Activated CD4-positive, alpha-beta T cell treated with anti-CD3 and anti-CD28 coated beads, Interleukin-2, amount 50 U/mL, for 4 hours (primary cell): ENCODE data around the gene MGMT.

ENCODE experiments used
- DNase-seq, 2 experiments: peaks; one replicate each; pipeline ENCODE4 v3.0.0-alpha.2; 2020

MGMT gene

GRCh38 chr10:129629911-129630310, 162.9 kb downstream of the MGMT start:
- DNase-seq, result no peak

- no peak for DNase-seq
Observed at GRCh38 chr10:129631006-129631405, 164.0 kb downstream of the MGMT start.

- no peak for DNase-seq
Observed at GRCh38 chr10:129631870-129632623, 165.0 kb downstream of the MGMT start.

GRCh38 chr10:129637010-129637409, 170.0 kb downstream of the MGMT start:
- DNase-seq, result no peak

- DNase-seq, result no peak
Observed at GRCh38 chr10:129637846-129638245, 170.8 kb downstream of the MGMT start.

GRCh38 chr10:129641351-129641750, 174.3 kb downstream of the MGMT start:
- DNase-seq, result no peak

GRCh38 chr10:129641982-129642381, 174.9 kb downstream of the MGMT start:
- no peak for DNase-seq

GRCh38 chr10:129642427-129642826, 175.4 kb downstream of the MGMT start:
- no peak for DNase-seq

- DNase-seq, result no peak
Observed at GRCh38 chr10:129643266-129643665, 176.2 kb downstream of the MGMT start.

- DNase-seq, result no peak
Observed at GRCh38 chr10:129645487-129645886, 178.4 kb downstream of the MGMT start.

GRCh38 chr10:129646973-129647372, 179.9 kb downstream of the MGMT start:
- DNase-seq, result no peak

GRCh38 chr10:129647590-129647989, 180.5 kb downstream of the MGMT start:
- DNase-seq, result no peak

- no peak for DNase-seq
Observed at GRCh38 chr10:129648856-129649255, 181.8 kb downstream of the MGMT start.

- no peak for DNase-seq
Observed at GRCh38 chr10:129652021-129652420, 185.0 kb downstream of the MGMT start.

- DNase-seq, result no peak
Observed at GRCh38 chr10:129652521-129653201, 185.6 kb downstream of the MGMT start.

- no peak for DNase-seq
Observed at GRCh38 chr10:129653428-129653827, 186.4 kb downstream of the MGMT start.

- no peak for DNase-seq
Observed at GRCh38 chr10:129653861-129654260, 186.8 kb downstream of the MGMT start.

- DNase-seq, result no peak
Observed at GRCh38 chr10:129654461-129654860, 187.4 kb downstream of the MGMT start.

- no peak for DNase-seq
Observed at GRCh38 chr10:129655007-129655678, 188.1 kb downstream of the MGMT start.

GRCh38 chr10:129655679-129656031, 188.6 kb downstream of the MGMT start:
- DNase-seq, result no peak

GRCh38 chr10:129656642-129657041, 189.6 kb downstream of the MGMT start:
- no peak for DNase-seq

GRCh38 chr10:129657297-129658017, 190.4 kb downstream of the MGMT start:
- DNase-seq, result no peak

- DNase-seq, result no peak
Observed at GRCh38 chr10:129658376-129659072, 191.5 kb downstream of the MGMT start.
